ENCODE results near the gene EHD1. TPM values are rescaled to one million over a fixed set of nuclear protein-coding genes. Genes with fewer than 3 reads are reported as not detected.

Gene EHD1
- total RNA-seq (100 to 1,000 TPM in 1 of 2 donors, 10 to 100 TPM in 1; 61.8 to 122 TPM), polyA plus RNA-seq (10 to 100 TPM; 14.4 to 28.8 TPM)
- long read RNA-seq, donor 1, full-length matches to known transcripts, result 101 of 165 reads
- long read RNA-seq, donor 1, partial matches to known transcripts, result 13 of 165 reads
- long read RNA-seq, donor 1, other reads (novel, unspliced or antisense), result 51 of 165 reads
- long read RNA-seq, donor 2, full-length matches to known transcripts, result 12 of 34 reads
- long read RNA-seq, donor 2, partial matches to known transcripts, result 3 of 34 reads
- long read RNA-seq, donor 2, other reads (novel, unspliced or antisense), result 19 of 34 reads

DNA sequence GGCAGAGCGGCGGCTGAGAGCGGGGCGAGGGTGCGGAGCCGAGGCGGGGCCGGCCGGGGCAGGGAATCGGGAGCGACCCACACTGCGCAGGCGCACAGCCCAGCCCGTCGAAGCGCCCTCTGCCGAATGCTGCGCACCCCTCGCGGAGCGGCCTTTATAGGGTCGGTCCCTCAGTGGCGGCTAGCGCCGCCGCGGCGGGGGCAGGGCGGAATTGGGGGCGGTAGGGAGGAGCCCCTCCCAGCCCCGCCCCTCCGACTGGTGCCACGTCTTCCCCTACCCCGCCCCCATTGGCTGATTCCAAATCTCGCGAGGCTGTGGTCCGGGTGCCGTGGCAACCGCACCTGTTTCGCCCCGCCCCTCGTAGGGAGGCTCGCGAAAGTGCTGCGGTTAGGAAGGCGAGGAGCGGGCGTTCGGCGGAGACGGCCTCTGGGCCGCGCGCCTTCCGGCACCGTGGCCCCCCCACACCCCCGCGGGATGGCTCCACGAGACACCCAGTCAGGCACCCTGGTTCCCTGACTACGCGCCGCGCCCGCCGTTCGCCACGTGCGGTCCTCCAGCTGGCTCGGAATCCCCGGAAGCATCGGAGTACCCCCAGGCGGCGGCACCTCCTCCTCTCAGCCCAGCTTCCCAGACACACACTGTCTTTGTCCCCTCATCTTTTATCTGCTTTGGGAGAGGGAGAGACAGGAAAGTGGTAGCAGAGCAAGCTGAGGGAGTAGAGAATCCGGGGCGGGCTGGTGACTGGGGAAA, at the start of gene EHD1:
TSS of gene EHD1 (minus strand) at position 128 of the 750 bp plus-strand sequence. CDS start 157 bp downstream, outside the sequence.
- intact Hi-C loops (cut with DNase I), result no loop called here
- DNase-seq (peak; percentile 98 to 100), ATAC-seq (ENCODE audit: low FRiP score) (peak; percentile 96)
- WGBS, 2 donors, result 0 to 1% methylated on average over 43 to 75 of the region's 75 CpGs
- H3K27ac ChIP-seq (ENCODE audit: low read depth in 1 of 2, low read length in 2 of 2), result peak within 1 kb of the TSS; percentile 64 to 76
- no peaks in the 10 kb centered on the region for H3K4me1 ChIP-seq (ENCODE audit: control insufficient read depth in 1 of 2, insufficient read depth in 2 of 2, low read length in 2 of 2)
- no peaks in the 10 kb centered on the region for H3K9me3 ChIP-seq (ENCODE audit: control insufficient read depth, low read length)
- peak within 1 kb of the TSS; percentile 50 to 89 for H3K4me3 ChIP-seq (ENCODE audit: low read length in 2 of 2)
- peaks cover 0 to 2% of the 10 kb centered on the region in 2 donors for H3K27me3 ChIP-seq (ENCODE audit: control insufficient read depth in 1 of 2, insufficient read depth in 2 of 2, low read length in 1 of 2)
- H3K36me3 ChIP-seq (ENCODE audit: control insufficient read depth in 1 of 2, insufficient read depth in 2 of 2, low read length in 1 of 2), result no peaks in the 10 kb centered on the region

DNA sequence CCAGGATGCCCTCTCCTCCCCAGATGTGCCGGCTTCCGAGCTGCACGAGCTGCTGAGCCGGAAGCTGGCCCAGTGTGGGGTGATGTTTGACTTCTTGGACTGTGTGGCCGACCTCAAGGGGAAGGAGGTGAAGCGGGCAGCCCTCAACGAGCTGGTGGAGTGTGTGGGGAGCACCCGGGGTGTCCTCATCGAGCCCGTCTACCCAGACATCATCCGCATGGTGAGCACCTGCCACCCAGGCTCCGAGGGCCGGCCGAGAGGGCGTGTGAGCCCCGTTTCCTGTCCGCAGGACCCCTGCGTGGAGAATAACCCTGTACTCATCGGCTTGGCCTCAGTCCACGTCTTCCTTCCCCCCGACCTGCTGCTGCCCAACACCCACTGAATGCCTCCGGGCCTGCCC, 48.3 kb upstream of the EHD1 start:
- 85 to 87% methylated on average over 22 of the region's 22 CpGs for WGBS, 2 donors
- peaks cover 0 to 3% of the 10 kb centered on the region in 2 donors for H3K36me3 ChIP-seq (ENCODE audit: control insufficient read depth in 1 of 2, insufficient read depth in 2 of 2, low read length in 1 of 2)
- H3K4me1 ChIP-seq (ENCODE audit: control insufficient read depth in 1 of 2, insufficient read depth in 2 of 2, low read length in 2 of 2), result no peaks in the 10 kb centered on the region
- intact Hi-C loops (cut with DNase I), result loop anchor here in 1 of 2 donors (5.0 kb wide), 1 partner anchor 71 kb away; the partner anchor contains the start of gene BATF2
- no peaks in the 10 kb centered on the region for H3K27me3 ChIP-seq (ENCODE audit: control insufficient read depth in 1 of 2, insufficient read depth in 2 of 2, low read length in 1 of 2)
- DNase-seq (peak in 1 of 2 donors; percentile 40), ATAC-seq (ENCODE audit: low FRiP score) (no peak)
- H3K4me3 ChIP-seq (ENCODE audit: low read length in 2 of 2), result no peak overlapping the region
- no peak overlapping the region for H3K27ac ChIP-seq (ENCODE audit: low read depth in 1 of 2, low read length in 2 of 2)
- no peaks in the 10 kb centered on the region for H3K9me3 ChIP-seq (ENCODE audit: control insufficient read depth, low read length)

DNA sequence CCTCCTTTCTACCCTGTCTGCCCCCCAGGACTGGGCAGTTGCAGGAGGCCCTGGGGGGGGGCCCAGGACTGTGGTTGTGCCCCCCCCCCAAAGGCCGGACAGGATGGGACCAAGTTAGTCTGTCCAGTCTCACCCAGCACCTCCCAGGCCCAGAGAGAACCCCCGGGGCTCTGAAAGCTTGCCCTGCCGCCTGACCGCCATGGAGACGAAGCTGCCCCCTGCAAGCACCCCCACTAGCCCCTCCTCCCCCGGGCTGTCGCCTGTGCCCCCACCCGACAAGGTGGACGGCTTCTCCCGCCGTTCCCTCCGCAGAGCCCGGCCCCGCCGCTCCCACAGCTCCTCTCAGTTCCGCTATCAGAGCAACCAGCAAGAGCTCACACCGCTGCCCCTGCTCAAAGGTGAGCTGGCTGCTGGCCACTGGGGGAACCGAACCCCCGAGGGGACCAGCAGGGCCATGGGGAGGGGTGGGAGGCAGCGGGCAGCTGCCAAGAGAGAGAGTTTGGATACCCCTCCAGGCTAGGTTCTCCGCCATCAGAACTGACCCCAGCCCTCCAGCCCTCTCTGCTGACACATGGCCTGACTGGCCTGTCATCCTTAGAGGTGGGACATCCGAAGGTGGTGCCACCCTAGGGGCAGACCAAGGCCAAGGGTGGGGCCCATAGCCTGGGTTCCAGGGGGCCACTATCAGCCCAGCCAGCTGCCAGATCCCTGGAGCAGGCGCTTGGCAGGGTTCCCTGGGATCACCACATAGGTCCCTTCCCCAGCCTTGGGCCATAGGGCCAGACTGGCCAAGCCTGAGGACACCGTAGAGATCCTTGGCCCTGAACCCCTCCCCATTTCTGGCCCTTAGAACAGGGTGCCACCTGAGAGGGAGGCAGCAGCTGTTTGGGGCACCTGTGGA, 47.4 kb upstream of the EHD1 start:
- 49 to 56% methylated on average over 12 to 24 of the region's 24 CpGs for WGBS, 2 donors
- Histone ChIP-seq H3K36me3 (ENCODE audit: control insufficient read depth in 1 of 2, insufficient read depth in 2 of 2, low read length in 1 of 2) (peaks cover 0 to 3% of the 10 kb centered on the region in 2 donors), H3K4me1 (ENCODE audit: control insufficient read depth in 1 of 2, insufficient read depth in 2 of 2, low read length in 2 of 2) (no peaks in the 10 kb centered on the region), H3K27me3 (ENCODE audit: control insufficient read depth in 1 of 2, insufficient read depth in 2 of 2, low read length in 1 of 2) (no peaks in the 10 kb centered on the region), H3K27ac (ENCODE audit: low read depth in 1 of 2, low read length in 2 of 2) (no peak overlapping the region), H3K9me3 (ENCODE audit: control insufficient read depth, low read length) (no peaks in the 10 kb centered on the region), H3K4me3 (ENCODE audit: low read length in 2 of 2) (peak overlapping the region; percentile 58 to 63)
- ATAC-seq (ENCODE audit: low FRiP score) (no peak), DNase-seq (peak; percentile 51 to 78)
- intact Hi-C loops (cut with DNase I), result loop anchor here in 1 of 2 donors (5.0 kb wide), 1 partner anchor 72 kb away; the partner anchor contains the start of gene BATF2

DNA sequence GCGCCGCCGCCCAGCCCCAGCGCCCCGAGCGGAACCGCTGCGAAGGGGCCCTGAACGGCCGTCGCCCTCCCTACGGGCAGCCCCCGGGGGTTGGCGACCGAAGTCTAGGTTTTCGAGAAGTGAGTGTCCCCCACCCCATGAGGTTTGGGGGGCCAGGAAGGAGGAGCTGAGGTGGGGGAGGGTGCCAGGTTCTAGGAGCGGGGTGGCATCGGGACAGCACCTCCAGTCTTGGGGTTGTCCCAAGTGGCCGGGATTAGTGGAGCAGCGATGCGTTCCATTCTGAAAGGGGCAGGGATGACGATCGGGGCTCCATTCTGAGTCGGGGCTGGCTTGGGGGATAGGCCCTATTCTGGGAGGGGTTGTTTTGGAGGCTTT, 46.5 kb upstream of the EHD1 start:
- Histone ChIP-seq H3K9me3 (ENCODE audit: control insufficient read depth, low read length) (no peaks in the 10 kb centered on the region), H3K4me1 (ENCODE audit: control insufficient read depth in 1 of 2, insufficient read depth in 2 of 2, low read length in 2 of 2) (no peaks in the 10 kb centered on the region), H3K36me3 (ENCODE audit: control insufficient read depth in 1 of 2, insufficient read depth in 2 of 2, low read length in 1 of 2) (no peaks in the 10 kb centered on the region), H3K4me3 (ENCODE audit: low read length in 2 of 2) (peak overlapping the region; percentile 58 to 63), H3K27me3 (ENCODE audit: control insufficient read depth in 1 of 2, insufficient read depth in 2 of 2, low read length in 1 of 2) (no peaks in the 10 kb centered on the region), H3K27ac (ENCODE audit: low read depth in 1 of 2, low read length in 2 of 2) (peak overlapping the region in 1 of 2 donors; percentile 7)
- intact Hi-C loops (cut with DNase I), result loop anchor here in 1 of 2 donors (5.0 kb wide), 1 partner anchor 72 kb away; the partner anchor contains the start of gene BATF2
- 0% methylated on average over 24 of the region's 24 CpGs for WGBS, 2 donors
- no peak for ATAC-seq (ENCODE audit: low FRiP score)
- DNase-seq, result no peak

DNA sequence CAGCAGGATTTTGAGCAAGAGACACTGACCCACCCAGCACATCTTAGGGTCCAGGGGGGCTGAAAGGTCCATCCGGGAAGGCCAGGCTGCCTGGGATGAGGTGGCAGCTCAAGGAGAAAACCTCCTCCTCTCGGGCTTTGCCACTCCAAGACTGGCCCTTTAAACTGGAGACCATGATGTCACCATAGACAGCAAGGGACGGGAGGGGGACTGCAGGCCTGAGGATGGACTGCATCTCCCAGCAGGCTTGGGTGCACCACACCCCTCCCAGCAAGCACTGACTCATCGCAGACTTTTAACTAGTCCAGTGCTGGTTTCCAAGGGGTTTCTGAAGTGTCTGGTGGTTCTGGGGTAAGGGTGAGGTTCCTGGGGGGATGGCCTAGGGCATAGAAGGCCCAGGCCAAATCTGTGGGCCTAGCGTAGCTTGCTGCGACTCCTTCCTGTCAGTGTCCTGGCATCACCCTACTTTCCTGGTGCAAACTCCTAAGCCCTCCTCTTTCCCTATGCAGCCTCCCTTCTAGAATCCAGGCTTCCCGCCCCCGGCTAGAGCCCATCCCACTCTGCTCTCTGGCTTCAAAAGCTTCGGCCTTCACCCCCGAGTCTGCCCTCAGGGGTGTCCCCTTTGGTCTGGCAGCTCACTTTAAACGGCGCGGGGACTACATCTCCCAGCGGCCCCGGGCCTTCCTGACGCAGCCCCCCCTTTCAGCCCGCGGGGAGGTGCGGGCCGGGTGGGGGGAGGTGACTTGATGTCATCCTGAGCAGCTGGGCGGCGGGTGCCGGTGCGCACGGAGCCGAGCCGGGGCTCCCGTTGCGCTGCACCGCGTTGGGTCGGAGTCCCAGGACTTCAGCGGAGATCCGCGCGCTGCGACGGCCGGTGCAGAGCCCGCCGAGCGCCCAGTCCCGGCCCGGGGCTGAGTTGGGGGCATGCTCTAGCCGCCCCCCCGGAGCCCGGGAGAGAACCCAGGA, 45.8 kb upstream of the EHD1 start, which contains the start of gene PPP2R5B:
TSS of gene PPP2R5B (plus strand) at position 746 of the 966 bp plus-strand sequence. CDS start 1,046 bp downstream, outside the sequence.
- peak within 1 kb of the TSS; percentile 58 to 63 for H3K4me3 ChIP-seq (ENCODE audit: low read length in 2 of 2)
- intact Hi-C loops (cut with DNase I), result no loop called here

DNA sequence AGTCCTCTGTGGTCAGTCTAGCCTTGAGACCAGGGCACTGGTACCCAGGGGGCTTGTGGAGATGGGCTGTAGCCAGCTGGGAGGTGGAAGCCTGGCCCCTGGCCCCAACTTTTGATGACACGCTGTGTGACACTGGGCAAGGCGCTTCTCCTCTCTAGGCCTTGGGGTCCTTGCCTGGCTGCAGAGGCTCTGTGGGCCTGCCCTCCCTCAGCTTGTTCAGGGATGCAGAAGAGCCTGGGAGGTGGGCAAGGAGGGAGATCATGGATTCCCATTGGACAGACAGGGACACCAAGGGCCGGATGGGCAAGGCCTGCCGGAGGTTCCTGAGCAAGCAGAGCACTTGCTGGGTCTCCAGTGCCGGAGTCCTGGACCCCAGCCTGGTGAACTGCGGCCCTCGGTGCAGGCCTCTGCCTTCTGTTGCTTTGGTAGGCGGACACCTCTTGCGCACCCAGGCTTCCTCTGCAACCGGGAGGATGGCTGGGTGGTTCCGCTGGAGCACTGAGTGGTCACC, 44.8 kb upstream of the EHD1 start:
- Histone ChIP-seq H3K36me3 (ENCODE audit: control insufficient read depth in 1 of 2, insufficient read depth in 2 of 2, low read length in 1 of 2) (no peaks in the 10 kb centered on the region), H3K9me3 (ENCODE audit: control insufficient read depth, low read length) (no peaks in the 10 kb centered on the region), H3K27ac (ENCODE audit: low read depth in 1 of 2, low read length in 2 of 2) (no peak overlapping the region), H3K4me3 (ENCODE audit: low read length in 2 of 2) (no peak overlapping the region), H3K4me1 (ENCODE audit: control insufficient read depth in 1 of 2, insufficient read depth in 2 of 2, low read length in 2 of 2) (no peaks in the 10 kb centered on the region), H3K27me3 (ENCODE audit: control insufficient read depth in 1 of 2, insufficient read depth in 2 of 2, low read length in 1 of 2) (no peaks in the 10 kb centered on the region)
- DNase-seq (peak in 1 of 2 donors; percentile 50), ATAC-seq (ENCODE audit: low FRiP score) (no peak)
- intact Hi-C loops (cut with DNase I), result no loop called here
- WGBS, 2 donors, result 84 to 88% methylated on average over 11 of the region's 11 CpGs

More for the DNA sequence above, 45.8 kb upstream of the EHD1 start, which contains the start of gene PPP2R5B:
- H3K27ac ChIP-seq (ENCODE audit: low read depth in 1 of 2, low read length in 2 of 2), result peak within 1 kb of the TSS; percentile 81 to 86
- no peaks in the 10 kb centered on the region for H3K27me3 ChIP-seq (ENCODE audit: control insufficient read depth in 1 of 2, insufficient read depth in 2 of 2, low read length in 1 of 2)
- H3K9me3 ChIP-seq (ENCODE audit: control insufficient read depth, low read length), result no peaks in the 10 kb centered on the region
- no peaks in the 10 kb centered on the region for H3K4me1 ChIP-seq (ENCODE audit: control insufficient read depth in 1 of 2, insufficient read depth in 2 of 2, low read length in 2 of 2)
- DNase-seq (peak; percentile 96 to 97), ATAC-seq (ENCODE audit: low FRiP score) (peak; percentile 97)
- no peaks in the 10 kb centered on the region for H3K36me3 ChIP-seq (ENCODE audit: control insufficient read depth in 1 of 2, insufficient read depth in 2 of 2, low read length in 1 of 2)
- WGBS, 2 donors, result 1% methylated on average over 47 of the region's 47 CpGs

DNA sequence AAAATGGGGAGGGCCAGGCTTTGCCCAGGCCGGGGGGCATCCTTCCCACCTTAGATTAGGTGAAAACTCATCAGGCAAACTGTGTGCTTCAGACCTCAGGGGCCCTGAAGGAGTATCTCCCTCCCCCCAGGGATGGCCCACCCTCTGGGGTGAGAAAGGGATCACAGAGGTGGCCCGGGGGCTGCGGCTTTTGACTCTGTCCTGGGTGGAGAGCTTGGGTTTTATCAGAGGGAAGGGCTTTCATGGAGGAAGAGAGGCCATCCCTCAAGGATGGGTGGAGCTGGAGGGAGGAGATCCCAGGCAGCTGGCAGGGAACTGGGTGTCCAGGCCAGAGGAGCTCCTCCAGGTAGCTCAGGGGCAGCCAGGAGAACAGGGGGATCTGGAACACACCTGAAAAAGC, 43.0 kb upstream of the EHD1 start:
- no peaks in the 10 kb centered on the region for H3K36me3 ChIP-seq (ENCODE audit: control insufficient read depth in 1 of 2, insufficient read depth in 2 of 2, low read length in 1 of 2)
- no peaks in the 10 kb centered on the region for H3K4me1 ChIP-seq (ENCODE audit: control insufficient read depth in 1 of 2, insufficient read depth in 2 of 2, low read length in 2 of 2)
- H3K27me3 ChIP-seq (ENCODE audit: control insufficient read depth in 1 of 2, insufficient read depth in 2 of 2, low read length in 1 of 2), result no peaks in the 10 kb centered on the region
- ATAC-seq (ENCODE audit: low FRiP score) (no peak), DNase-seq (peak in 1 of 2 donors; percentile 29)
- 57 to 62% methylated on average over 3 of the region's 3 CpGs for WGBS, 2 donors
- no peaks in the 10 kb centered on the region for H3K9me3 ChIP-seq (ENCODE audit: control insufficient read depth, low read length)
- H3K27ac ChIP-seq (ENCODE audit: low read depth in 1 of 2, low read length in 2 of 2), result no peak overlapping the region
- intact Hi-C loops (cut with DNase I), result no loop called here
- H3K4me3 ChIP-seq (ENCODE audit: low read length in 2 of 2), result no peak overlapping the region

All from aorta (tissue), 5 donors.